ENCODE data around the gene TSR3.

TSR3 gene

GRCh38 chr16:1306334-1306733 lies 45.3 kb downstream of the TSR3 start:
- no peak for DNase-seq

GRCh38 chr16:1305823-1306222 lies 45.9 kb downstream of the TSR3 start:
- no peak for DNase-seq

- DNase-seq: no peak
Observed at GRCh38 chr16:1301562-1301961, 50.1 kb downstream of the TSR3 start.

- peak; percentile 84 for DNase-seq
Observed at GRCh38 chr16:1300664-1301476, 50.8 kb downstream of the TSR3 start.

- no peak for DNase-seq
Observed at GRCh38 chr16:1299868-1300203, 51.8 kb downstream of the TSR3 start.
